ENCODE results near the gene OLFML2B.
"Not testable (repeated sequence)": the region's sequence is repeated elsewhere in the genome, so short reads cannot be mapped to it uniquely, and the experiment has no call there.

Gene OLFML2B

GRCh38 chr1:162033428-162033827 lies 9.8 kb upstream of the OLFML2B start:
- DNase-seq: no peak

DNA sequence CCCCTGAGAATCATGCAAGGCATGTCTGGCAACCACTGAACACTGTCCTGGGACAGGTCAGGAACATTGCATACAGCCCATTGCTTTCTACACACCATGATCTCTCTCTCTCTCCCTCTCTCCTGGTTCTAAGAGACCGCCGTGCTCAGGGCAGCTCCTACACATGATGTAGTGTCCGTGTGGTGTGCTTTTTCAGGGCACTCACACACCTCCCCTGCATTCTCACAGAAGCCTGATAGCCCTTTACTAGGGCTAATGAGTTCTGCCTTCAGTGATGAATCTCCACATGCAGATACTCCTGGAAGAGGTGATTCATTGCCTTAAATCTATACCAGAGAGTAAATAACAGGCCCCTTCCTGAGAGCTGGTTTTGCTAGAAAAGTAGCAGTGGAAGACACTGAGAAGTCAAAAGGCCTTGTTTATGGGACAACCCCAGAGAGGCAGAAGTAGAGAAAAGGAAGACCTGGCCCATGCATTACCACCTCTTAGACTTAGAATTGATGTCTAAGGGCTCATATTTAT lies 7.2 kb upstream of the OLFML2B start:
- DNase-seq: no peak

DNA sequence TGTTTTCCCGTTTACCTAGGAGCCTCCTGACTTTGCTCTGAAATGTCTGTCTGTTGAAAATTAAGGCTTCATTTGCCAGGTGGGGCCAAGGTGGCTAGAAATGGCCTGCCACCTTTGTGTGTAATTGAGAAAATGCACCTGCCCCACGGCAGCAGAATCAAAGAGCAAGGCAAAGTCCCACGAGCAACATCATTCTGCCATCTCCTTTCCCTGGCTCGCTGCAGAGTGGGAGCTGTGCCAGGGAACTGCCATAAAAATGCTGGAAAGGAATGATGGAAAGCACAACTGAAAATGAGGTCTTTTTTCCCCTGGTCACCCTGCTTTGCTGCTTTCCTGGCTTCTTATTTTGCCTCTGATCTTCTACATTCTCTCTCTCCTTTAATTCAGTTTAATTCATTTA lies 5.5 kb upstream of the OLFML2B start:
- DNase-seq: no peak

DNA sequence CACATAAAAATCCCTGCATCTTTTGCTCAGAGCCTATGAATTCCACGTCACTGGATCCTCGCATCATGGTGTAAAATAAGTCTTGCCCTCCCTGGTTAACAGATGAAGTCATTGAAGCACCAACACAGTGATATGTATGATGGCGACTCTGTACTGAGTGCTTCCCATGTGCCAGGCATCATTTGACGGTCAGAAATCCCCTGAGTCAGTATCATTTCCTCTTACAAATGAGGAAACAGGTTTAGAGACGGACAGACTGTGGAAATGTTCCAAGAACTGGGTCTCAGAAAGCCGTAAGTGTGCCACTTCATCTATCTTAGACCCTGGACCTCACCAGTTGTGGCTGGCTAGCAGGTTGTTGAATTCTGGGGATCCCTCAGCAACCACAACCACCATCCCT lies 5.1 kb upstream of the OLFML2B start:
- DNase-seq: no peak

DNA sequence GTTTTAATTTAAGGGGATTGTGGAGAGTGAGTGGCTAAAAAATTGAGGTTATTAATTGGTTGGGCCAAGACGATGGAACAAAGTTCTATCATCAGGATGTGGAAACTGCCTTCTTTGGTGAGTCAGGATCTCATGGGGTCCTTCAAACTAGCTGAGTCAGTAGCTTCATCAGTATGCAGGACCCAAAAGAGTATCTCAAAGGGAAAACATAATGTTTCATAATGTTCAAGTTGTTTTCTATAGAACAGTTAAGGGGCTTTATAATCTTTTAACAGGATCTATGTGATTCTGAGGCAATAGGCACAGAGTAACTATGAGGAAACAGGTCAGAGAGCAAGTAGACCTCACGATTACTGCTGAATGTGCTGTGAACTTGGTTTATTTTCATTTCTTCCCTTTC lies 3.2 kb upstream of the OLFML2B start:
- DNase-seq: no peak

GRCh38 chr1:162025541-162025940 lies 1.9 kb upstream of the OLFML2B start:
- no peak for DNase-seq

DNA sequence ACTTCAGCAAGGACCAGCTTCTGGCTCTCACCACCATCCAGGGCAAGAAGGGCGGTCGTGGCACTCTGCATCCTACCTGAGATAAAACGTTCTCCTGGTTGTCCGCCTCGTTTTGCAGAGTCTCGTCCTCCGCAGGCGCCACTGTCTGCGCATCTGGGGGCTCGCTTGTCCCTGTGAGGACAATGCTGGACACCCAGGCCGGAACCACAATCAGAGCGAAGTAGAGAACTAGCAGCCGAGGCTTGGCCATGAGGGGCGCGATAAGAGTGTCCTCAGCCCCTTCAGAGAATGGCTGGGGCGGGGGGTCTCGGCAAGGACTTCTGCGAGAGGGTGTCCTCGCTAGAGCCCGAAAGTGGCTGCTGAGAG lies 505 bp downstream of the OLFML2B start:
- DNase-seq: no peak

- DNase-seq: no peak
Observed at GRCh38 chr1:162022626-162023025, 1.0 kb downstream of the OLFML2B start.

DNA sequence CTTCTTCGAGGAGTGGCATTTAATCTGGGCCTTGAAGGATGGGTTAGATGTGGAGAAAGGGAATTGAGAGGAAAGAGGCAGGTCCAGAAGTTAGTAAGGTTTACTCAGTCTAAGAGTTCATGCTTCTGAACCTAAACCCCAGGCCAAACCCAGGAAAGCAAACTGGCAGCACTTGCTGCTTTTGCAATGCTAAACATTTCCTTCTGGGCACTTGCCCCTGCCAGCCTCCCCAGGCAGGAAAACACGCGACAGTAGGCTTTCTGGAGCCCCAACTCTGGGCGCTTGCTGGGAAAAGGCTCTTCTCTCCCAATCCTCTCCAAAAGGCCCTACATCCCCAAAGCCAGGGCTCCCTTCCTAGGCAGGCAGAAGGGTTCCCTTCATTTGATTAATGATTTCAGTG lies 2.5 kb downstream of the OLFML2B start:
- no peak for DNase-seq

GRCh38 chr1:162020150-162020549 lies 3.5 kb downstream of the OLFML2B start:
- no peak for DNase-seq

DNA sequence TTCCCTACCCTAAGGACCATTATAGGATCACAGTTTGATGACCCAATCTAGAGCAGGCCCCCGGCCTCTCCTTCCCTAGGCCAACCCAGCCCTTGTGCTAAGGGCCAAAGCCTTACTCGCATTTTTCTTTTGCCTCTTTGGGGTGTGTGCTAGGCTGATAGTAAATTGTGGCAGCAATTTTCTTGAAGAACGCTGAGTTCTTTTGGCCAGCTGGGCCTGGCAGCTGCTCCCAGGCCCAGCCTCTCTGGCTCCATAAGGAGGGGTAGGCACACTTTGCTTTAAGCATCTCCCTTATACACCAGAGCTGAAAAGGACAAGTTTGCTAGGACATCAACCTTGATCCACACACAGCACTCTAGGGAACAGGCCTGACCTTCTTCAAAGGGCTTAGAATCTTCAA lies 4.2 kb downstream of the OLFML2B start:
- DNase-seq: no peak

DNA sequence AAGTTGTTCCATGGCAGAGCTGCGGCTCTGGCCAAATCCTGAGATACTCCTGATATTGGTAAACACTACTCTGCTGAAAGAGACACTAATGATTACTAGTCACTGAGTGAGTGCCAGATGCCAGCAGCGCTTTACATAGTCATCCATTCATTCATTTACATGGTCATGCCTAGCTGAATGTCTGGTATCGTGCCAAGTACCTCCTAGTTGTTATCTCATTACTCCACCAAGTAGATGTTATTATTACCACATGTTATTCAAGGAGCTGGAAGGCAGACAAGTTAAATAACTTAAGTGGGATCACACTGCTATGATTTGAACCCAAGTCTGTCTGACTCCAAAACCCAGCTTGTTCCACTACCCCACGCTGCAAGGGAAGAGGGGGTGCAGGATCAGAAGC lies 4.7 kb downstream of the OLFML2B start:
- no peak for DNase-seq

DNA sequence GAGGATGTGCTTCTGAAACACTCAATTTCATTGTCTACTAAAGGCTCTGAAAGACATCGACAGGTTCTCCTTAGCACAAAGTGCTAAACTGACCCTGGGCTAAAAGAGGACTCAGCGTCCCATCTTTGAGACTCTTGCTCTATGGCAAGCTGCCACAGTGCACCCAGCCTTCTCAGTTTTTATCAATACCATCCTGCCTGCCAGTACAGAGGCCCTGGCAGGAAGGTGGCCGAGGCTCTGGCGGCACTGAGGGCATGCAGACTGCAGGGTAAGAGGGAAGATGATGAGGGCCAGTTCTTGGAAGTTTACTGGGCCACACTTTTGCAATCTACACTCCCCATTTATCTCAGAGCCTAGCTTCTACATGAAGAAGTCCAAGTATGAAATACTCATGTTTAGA lies 5.3 kb downstream of the OLFML2B start:
- no peak for DNase-seq

- DNase-seq: not testable (repeated sequence)
Observed at GRCh38 chr1:162017791-162018190, 5.9 kb downstream of the OLFML2B start.

GRCh38 chr1:162016631-162017030 lies 7.0 kb downstream of the OLFML2B start:
- no peak for DNase-seq

DNA sequence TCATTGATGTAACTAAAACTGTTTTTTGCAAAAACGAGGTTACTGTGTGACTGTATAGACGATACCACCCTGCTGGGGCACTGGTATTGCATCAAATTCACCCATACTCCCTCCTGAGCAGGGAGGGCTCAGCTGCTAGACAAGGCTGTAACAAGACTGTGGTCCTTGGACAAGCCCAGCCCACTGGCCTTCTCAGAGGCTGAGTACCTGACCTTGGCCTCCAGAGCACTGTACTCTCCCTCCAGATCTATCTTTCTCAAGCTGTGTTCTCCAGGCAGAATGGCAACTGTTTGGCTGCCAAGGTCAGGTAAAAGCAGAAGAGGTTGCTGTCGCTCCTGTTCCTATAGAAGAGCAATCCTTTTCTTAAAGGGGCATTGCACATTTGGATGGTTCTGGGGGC lies 8.5 kb downstream of the OLFML2B start:
- DNase-seq: no peak

GRCh38 chr1:162014202-162014601 lies 9.5 kb downstream of the OLFML2B start:
- DNase-seq: no peak

- no peak for DNase-seq
Observed at GRCh38 chr1:162013289-162013688, 10.4 kb downstream of the OLFML2B start.

DNA sequence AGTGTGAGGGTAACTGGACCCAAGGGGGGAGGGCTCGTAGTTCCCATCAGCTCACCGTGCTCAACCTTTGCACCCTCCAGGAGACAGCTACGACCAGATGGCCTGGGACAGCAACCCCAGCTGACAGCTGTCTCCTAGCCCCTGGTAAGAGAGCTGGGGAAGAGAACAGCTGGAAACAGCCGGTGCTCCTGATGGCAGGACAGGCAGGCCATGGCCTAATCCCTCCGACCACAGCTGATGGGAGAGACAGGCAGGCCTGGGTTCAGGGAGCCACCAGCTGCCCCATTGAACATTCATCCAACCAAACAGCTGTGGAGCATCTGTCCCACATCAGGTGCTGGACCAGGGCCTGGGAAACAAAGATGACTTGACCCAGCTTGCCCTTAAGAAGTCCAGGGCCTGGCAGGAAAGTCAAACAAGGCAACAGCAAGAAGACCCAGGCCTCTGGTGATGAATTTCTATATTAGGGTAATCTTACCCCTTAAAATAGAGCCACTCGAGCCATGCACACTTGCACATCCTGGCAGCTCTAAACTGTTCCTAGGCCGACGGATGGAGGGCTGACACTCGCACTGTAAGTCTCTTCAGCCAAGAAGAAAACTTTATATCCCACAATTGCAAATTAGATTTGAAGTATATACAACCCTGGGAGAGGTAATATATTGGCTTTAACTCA lies 12.2 kb downstream of the OLFML2B start:
- DNase-seq: no peak

DNA sequence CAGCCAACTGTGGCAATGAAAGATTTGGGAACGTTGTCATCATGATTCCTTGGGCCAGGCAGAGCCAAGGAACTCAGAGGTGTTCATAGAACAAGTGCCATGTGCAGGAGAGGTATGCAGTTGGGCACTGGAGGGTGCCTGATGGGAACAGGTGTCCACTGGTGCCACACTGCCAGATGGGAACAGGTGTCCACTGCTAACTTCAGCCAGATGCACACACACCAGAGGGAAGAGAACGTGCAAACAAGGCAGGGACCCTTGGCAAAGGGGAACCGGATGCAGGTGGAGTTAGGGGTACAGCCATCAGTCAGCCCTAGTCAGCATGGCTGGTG lies 13.5 kb downstream of the OLFML2B start:
- no peak for DNase-seq

DNA sequence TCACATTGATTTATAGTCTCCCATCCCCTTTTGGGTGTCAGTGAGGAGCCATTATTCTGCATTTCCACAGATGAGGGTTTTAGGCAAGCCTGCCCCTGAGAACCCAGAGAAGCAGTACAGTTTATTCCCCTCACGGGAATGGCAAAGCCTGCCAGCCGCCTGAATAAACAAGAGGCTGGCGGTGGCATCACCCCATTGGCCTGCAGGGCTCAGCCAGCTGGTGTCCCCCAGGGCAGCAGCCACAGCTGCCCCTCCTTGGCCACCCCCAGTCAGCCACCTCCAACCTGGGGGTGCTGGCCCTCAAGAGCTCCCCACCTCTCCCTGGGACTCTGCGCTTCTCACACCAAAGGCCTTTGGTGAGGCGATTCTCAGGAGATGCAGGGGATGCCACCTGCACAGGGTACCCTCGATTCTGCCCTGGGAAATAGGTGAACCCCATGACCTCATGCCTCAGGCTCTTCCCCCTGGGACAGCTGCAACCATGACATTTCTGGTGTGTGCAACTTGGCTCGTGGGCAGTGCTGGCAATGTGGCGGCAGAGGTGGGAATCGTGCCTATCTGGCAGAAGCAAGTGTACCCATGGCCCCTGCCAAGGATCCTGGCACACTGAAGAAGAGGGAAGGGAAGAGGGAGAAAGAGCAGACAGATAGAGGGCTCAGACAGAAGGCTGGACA lies 14.0 kb downstream of the OLFML2B start:
- DNase-seq: no peak

GRCh38 chr1:162008799-162009198 lies 14.9 kb downstream of the OLFML2B start:
- no peak for DNase-seq

- DNase-seq: no peak
Observed at GRCh38 chr1:162007466-162007865, 16.2 kb downstream of the OLFML2B start.

GRCh38 chr1:162006081-162006480 lies 17.6 kb downstream of the OLFML2B start:
- DNase-seq: no peak

DNA sequence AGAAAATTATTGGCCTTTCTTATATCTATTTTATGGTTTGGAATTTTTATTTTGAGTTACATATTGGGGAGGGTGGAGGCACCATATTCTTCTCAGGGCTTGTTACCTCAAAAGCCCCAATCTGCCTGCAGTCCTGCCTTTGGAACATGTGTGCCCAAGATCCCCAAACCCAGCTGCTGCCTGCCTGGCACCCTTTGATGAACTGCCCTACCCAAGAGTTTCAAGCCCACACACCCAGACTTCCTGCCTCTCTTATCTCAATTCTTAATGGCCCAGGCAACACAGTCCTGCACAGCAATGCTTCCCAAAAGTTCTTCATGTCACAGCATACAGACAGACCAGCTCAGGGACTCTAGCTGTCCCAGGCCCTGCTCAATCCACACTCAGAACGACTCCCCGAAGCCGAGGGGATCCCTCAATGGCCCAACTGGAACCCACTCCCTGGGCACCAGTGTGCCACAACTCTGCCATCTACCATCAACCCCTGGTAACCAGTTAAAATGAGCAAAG lies 19.2 kb downstream of the OLFML2B start:
- peak; percentile 15 for DNase-seq
